Measurements from ENCODE around the gene FAT1. TPM values are rescaled to one million over a fixed set of nuclear protein-coding genes. Genes with fewer than 3 reads are reported as not detected.
"Not testable (repeated sequence)": the region's sequence is repeated elsewhere in the genome, so short reads cannot be mapped to it uniquely, and the experiment has no call there.

Gene FAT1
- total RNA-seq, 1 experiment from 2014 or later: 140 TPM

DNA sequence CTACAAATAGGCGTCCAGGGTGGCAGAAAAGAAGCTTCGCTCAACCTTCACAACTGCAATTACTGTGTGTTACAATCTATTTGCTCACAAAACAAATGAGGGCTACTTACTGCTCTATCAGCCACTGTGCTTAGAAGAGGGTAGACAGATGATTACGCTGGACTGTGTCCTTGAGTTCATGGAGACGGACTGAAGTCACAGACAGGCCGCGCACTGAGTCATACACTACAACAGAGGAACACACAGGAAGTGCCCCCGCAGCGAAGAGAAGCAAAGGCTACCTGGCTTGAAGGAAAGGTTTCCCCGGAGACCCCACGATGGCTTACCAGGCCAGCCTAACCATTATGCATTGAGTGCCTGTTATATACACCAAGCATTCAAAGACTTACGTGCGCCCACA lies 25.6 kb downstream of the FAT1 start:
- no peak for DNase-seq (ENCODE audit: low read depth)

GRCh38 chr4:186695392-186695791 lies 28.3 kb downstream of the FAT1 start:
- no peak for DNase-seq (ENCODE audit: low read depth)

- DNase-seq (ENCODE audit: low read depth): no peak
Observed at GRCh38 chr4:186693894-186694293, 29.8 kb downstream of the FAT1 start.

- DNase-seq (ENCODE audit: low read depth): peak; percentile 85
Observed at GRCh38 chr4:186693159-186693815, 30.4 kb downstream of the FAT1 start.

DNA sequence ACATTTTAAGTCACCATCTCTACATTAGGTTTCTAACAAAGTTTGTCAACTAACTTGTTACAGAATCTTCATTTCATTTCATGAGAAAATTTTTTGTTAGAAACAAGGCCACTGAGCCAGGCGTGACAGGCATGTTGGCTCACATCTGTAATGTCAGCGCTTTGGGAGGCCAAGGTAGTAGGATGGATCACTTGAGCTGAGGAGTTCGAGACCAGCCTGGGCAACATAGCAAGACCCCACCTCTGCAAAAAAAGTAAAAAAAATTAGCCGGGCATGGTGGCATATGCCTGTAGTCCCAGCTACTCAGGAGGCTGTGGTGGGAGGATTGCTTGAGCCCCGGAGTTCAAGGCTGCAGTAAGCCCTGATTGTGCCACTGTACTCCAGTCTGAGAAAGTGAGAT lies 32.3 kb downstream of the FAT1 start:
- no peak for DNase-seq (ENCODE audit: low read depth)

GRCh38 chr4:186689476-186689875 lies 34.2 kb downstream of the FAT1 start:
- DNase-seq (ENCODE audit: low read depth): no peak

GRCh38 chr4:186688150-186688943 lies 35.3 kb downstream of the FAT1 start:
- no peak for DNase-seq (ENCODE audit: low read depth)

GRCh38 chr4:186687265-186687664 lies 36.4 kb downstream of the FAT1 start:
- no peak for DNase-seq (ENCODE audit: low read depth)

- DNase-seq (ENCODE audit: low read depth): peak; percentile 96
Observed at GRCh38 chr4:186685767-186686183, 37.9 kb downstream of the FAT1 start.

DNA sequence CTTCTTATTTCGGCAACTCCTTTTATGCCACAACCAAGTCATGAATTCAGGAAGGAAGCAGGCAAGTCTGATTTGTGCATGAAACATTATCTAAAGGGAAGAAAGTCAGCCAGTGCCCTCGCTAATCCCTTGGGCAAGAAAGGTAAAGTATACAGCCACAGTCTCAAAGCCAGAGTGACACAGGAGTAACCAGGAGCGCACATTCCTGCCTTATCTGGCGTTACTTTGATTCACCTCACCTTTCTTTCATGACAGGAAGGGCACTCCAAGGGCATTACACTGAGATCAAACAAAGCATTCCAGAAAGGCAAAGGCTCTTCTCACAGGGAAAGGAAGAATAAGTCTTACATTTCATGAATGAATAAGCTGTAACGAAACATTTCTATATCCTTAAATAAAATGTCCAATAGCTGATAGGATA lies 38.8 kb downstream of the FAT1 start:
- no peak for DNase-seq (ENCODE audit: low read depth)

- no peak for DNase-seq (ENCODE audit: low read depth)
Observed at GRCh38 chr4:186684220-186684619, 39.4 kb downstream of the FAT1 start.

DNA sequence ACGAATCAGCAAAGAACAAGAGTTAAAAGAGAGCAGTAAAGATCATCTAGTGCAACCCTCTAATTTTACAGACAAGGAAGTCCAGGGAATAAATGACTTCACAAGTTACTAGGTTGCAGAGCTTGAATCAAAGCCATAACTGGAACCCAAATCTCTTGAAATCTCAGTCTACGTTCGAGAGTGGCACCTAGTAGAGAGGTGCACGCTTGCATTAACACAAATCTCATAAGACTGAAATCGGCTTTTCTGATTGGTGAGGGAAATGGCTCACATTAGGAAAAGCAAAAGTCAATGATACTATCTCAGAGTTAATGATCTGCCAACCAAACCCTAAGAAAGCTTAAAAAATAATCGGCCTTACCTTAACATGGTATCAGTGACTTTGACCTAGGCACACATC lies 43.0 kb downstream of the FAT1 start:
- no peak for DNase-seq (ENCODE audit: low read depth)

DNA sequence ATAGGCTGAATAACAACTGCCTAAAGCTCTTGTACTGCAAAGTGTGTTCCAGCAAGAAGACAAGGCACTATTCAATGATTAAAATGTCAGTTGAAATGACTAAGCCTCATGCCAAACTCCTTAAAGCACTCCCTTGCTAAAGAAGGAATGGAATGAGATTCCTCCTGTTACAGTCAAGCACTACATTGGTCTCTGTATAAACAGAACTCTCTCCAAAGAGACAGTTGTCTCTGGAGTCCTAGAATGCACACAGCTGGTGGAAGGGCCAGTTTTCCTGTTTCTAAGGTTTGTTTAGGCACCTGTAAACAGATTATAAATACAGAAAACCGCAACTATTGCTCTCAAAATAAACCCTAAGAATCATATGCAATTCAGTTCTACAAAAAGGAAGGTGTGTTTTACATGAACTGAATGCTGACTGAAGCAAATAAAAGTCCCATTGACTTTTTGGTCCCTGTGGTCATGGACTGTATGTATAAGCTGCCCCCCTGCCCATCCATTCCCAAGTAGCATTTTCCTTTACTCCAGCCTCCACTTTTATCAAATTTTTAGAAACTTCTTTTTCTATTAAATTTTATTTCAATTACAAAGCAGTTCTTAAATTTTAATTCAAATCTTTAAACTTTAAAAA lies 47.0 kb downstream of the FAT1 start:
- peak; percentile 90 for DNase-seq (ENCODE audit: low read depth)

- DNase-seq (ENCODE audit: low read depth): no peak
Observed at GRCh38 chr4:186669735-186670134, 53.9 kb downstream of the FAT1 start.

GRCh38 chr4:186669159-186669731 lies 54.4 kb downstream of the FAT1 start:
- no peak for DNase-seq (ENCODE audit: low read depth)

- DNase-seq (ENCODE audit: low read depth): no peak
Observed at GRCh38 chr4:186666750-186667149, 56.9 kb downstream of the FAT1 start.

DNA sequence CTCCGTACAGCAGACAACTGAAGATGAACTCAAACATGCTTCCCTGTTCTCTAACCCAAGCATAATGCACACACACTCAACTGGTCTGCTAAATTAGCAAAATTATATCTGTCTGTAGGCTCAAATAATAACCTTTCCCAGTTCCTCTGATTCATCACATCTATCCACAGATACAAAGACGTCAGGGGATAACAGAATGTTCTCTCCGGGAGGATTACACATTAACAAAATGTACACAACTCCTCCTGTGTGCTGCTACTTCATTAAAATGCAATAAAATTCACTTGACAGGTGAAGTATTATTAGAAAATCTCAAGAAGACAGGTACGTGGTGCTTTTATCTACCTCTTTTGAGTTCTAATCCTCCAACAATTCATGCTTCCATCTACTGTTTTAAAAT lies 57.4 kb downstream of the FAT1 start:
- no peak for DNase-seq (ENCODE audit: low read depth)

DNA sequence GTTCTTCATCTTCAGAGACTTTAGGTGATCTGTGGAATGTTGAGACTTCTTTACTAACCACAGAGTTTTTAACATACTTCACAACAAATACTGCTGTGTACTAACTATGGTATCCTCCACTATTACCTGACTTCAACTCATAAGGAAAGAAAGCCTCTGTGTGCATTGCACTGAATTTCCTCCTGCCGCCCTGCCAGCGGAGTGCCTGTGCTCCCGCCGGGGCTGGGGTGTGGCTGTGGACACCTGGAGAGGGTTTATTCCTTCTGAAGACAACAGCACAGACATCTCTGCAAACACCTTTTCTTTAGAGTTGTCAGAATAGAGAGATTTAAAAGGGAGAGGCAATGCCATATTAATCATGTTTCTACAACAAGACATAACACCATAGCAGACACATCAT lies 63.3 kb downstream of the FAT1 start:
- no peak for DNase-seq (ENCODE audit: low read depth)

GRCh38 chr4:186659935-186660334 lies 63.7 kb downstream of the FAT1 start:
- DNase-seq (ENCODE audit: low read depth): no peak

GRCh38 chr4:186659456-186659855 lies 64.2 kb downstream of the FAT1 start:
- not testable (repeated sequence) for DNase-seq (ENCODE audit: low read depth)

GRCh38 chr4:186658657-186659056 lies 65.0 kb downstream of the FAT1 start:
- DNase-seq (ENCODE audit: low read depth): no peak

DNA sequence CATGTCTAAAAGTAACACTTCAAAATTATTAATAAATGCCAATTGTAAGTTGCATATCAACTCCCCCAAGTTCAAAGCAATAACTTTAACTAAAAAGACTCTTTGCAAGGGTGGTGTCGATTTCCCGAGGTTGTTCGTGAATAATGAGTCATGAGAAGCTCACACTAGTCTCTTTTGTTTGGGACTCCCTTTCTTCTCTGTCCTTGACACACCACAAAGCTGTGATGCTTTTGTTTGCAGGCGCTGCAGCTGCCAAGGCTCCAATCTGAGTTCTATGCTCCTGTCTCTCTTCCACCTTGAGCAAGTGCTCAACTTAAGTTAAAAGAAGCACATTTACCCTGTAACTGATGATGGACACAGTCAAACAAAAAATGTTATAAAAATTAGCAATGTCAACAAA lies 65.9 kb downstream of the FAT1 start:
- DNase-seq (ENCODE audit: low read depth): peak; percentile 88
